Mesothelial cell of epicardium (in vitro differentiated cells): ENCODE data around the gene DDX28. TPM values are rescaled to one million over a fixed set of nuclear protein-coding genes. Genes with fewer than 3 reads are reported as not detected.

Experiments
- DNase-seq, 2 experiments: peaks; one replicate each; pipeline ENCODE4 v3.0.0; 2021; ENCODE audit warnings: low spot score in 2 of 2; ENCODE audit not compliant: unreplicated experiment in 2 of 2
- H3K27ac Mint-ChIP-seq: 2 replicates; pipeline ENCODE4 v1.8.0; 2021; ENCODE audit warnings: mixed read lengths
- H3K27me3 Mint-ChIP-seq: 2 replicates; pipeline ENCODE4 v1.8.0; 2021; ENCODE audit warnings: low read depth, mixed read lengths
- H3K36me3 Mint-ChIP-seq: 2 replicates; pipeline ENCODE4 v1.8.0; 2021; ENCODE audit warnings: mixed read lengths
- H3K4me1 Mint-ChIP-seq: 2 replicates; pipeline ENCODE4 v1.8.0; 2021; ENCODE audit warnings: mixed read lengths
- H3K4me3 Mint-ChIP-seq: 2 replicates; pipeline ENCODE4 v1.8.0; 2021; ENCODE audit warnings: mild to moderate bottlenecking, moderate library complexity, mixed read lengths
- H3K9me3 Mint-ChIP-seq: 2 replicates; pipeline ENCODE4 v1.8.0; 2021; ENCODE audit warnings: mixed read lengths
- CTCF ChIP-seq: fragments of 200-600 bp; sonication (generic); IDR thresholded peaks from one replicate; pipeline ENCODE4 v1.5.0; 2021; ENCODE audit warnings: antibody characterized with exemption; ENCODE audit not compliant: unreplicated experiment
- total RNA-seq: library from RNA; stranded (reverse); gene quantifications from 3 replicates; pipeline ENCODE4 v1.2.1, GENCODE V29; 2021

The DDX28 gene
- total RNA-seq, 1 donor from 2014 or later: 11.8 TPM

GRCh38 chr16:67989322-67990017 is 33.6 kb downstream of the DDX28 start:
- Mint-ChIP-seq H3K27ac (no peak overlapping the region), H3K4me3 (no peak overlapping the region), H3K27me3 (no peaks in the 10 kb centered on the region), H3K36me3 (no peaks in the 10 kb centered on the region), H3K9me3 (no peaks in the 10 kb centered on the region), H3K4me1 (peaks cover 4% of the 10 kb centered on the region)
- no peak for DNase-seq
- no peak for TF ChIP-seq CTCF

DNA sequence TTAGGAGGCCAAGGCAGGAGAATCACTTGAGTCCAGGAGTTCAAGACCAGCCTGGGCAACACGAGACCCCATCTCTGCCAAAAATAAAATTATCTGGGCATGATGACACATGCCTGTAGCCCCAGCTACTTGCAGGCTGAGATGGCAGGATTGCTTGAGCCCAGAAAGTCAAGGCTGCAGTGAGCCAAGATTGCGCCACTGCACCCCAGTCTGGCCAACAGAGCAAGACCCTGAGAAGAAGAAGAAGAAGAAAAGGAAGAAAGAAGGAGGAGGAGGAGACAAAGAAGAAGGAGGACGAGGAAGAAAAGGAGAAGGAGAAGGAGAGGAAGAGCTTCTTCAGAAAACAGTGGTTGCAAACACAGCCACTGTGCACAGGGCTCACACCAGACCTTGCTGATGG is 34.4 kb downstream of the DDX28 start:
- Mint-ChIP-seq H3K27me3 (no peaks in the 10 kb centered on the region), H3K4me1 (peaks cover 2% of the 10 kb centered on the region), H3K9me3 (no peaks in the 10 kb centered on the region), H3K36me3 (no peaks in the 10 kb centered on the region), H3K27ac (no peak overlapping the region), H3K4me3 (no peak overlapping the region)
- TF ChIP-seq CTCF: no peak
- no peak for DNase-seq

- Mint-ChIP-seq H3K36me3 (no peaks in the 10 kb centered on the region), H3K9me3 (no peaks in the 10 kb centered on the region), H3K27me3 (no peaks in the 10 kb centered on the region), H3K27ac (no peak overlapping the region), H3K4me3 (no peak overlapping the region), H3K4me1 (peaks cover 2% of the 10 kb centered on the region)
- no peak for TF ChIP-seq CTCF
- no peak for DNase-seq
Observed at GRCh38 chr16:67987460-67988160, 35.4 kb downstream of the DDX28 start.

DNA sequence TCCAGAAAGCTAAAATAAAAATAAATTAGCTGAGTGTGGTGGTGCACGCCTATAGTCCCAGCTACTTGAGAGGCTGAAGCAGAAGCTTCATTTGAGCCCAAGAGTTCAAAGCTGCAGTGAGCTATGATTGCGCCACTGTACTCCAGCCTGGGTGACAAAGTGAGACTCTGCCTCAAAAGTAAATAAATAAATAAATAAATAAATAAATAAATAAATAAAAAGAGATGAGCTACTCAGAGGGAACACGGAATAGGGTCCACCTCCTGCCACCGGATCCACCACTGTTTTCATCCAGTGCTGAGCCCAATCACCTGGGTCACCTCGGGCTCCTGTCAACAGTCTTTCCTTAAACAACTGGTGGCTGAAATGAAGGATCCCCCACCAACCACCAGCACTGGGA is 36.1 kb downstream of the DDX28 start:
- Mint-ChIP-seq H3K36me3 (no peaks in the 10 kb centered on the region), H3K4me1 (peaks cover 2% of the 10 kb centered on the region), H3K4me3 (no peak overlapping the region), H3K9me3 (no peaks in the 10 kb centered on the region), H3K27ac (no peak overlapping the region), H3K27me3 (no peaks in the 10 kb centered on the region)
- DNase-seq: no peak
- no peak for TF ChIP-seq CTCF

DNA sequence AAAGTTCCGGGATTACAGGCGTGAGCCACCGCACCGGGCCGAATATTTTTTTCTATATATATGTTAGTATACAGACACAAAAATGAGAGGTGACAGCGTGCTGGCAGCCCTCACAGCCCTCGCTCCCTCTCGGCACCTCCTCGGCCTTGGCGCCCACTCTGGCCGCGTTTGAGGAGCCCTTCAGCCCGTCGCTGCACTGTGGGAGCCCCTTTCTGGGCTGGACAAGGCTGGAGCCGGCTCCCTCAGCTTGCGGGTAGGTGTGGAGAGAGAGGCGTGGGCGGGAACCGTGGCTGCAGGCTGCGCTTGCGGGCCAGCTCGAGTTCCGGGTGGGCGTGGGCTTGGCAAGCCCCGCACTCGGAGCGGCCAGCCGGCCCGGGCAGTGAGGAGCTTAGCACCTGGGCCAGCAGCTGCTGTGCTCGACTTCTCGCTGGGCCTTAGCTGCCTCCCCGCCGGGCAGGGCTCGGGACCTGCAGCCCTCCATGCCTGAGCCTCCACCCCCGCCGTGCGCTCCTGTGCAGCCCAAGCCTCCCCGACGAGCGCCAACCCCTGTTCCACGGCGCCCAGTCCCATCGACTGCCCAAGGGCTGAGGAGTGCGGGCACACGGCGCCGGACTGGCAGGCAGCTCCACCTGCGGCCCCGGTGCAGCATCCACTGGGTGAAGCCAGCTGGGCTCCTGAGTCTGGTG is 40.9 kb downstream of the DDX28 start:
- H3K4me3 Mint-ChIP-seq: no peak overlapping the region
- no peak for TF ChIP-seq CTCF
- DNase-seq: no peak
- H3K36me3 Mint-ChIP-seq: no peaks in the 10 kb centered on the region
- peaks cover 2% of the 10 kb centered on the region for H3K27me3 Mint-ChIP-seq
- peaks cover 2% of the 10 kb centered on the region for H3K4me1 Mint-ChIP-seq
- H3K9me3 Mint-ChIP-seq: no peaks in the 10 kb centered on the region
- H3K27ac Mint-ChIP-seq: no peak overlapping the region
